GM12878 (cell line): ENCODE measurements around the gene USH2A. TPM values are rescaled to one million over a fixed set of nuclear protein-coding genes. Genes with fewer than 3 reads are reported as not detected.

ENCODE experiments used
- ATAC-seq: fragments of 200-7000 bp; cut with Tn5 transposase; 3 replicates; pipeline ENCODE4 v1.9.1; 2020; ENCODE audit warnings: mild to moderate bottlenecking, moderate library complexity
- BruUV-seq: library from RNA; stranded (reverse); fragments of 400-500 nt; replicated peaks from 2 replicates; lab custom pipeline; 2021; lab: Mats Ljungman, UMichigan
- CTCF ChIA-PET: fragments of 300-600 bp; sonication (Branson Sonifier 250); formaldehyde crosslinking; extraction: SDS; loops from one replicate; lab custom pipeline; 2021; ENCODE audit warnings: inconsistent platforms; lab: Yijun Ruan, JAX
- POLR2A ChIA-PET: fragments of 350-600 bp; formaldehyde crosslinking; extraction: SDS; loops from one replicate; lab custom pipeline; 2021; ENCODE audit warnings: inconsistent platforms; lab: Charles Lee
- RAD21 ChIA-PET: fragments of 300-600 bp; sonication (Branson Sonifier 250); formaldehyde crosslinking; loops from one replicate; lab custom pipeline; 2023; ENCODE audit warnings: antibody characterized with exemption; ENCODE audit not compliant: unreplicated experiment; lab: Charles Lee
- SMC1A ChIA-PET: fragments of 300-600 bp; sonication (Branson Sonifier 250); formaldehyde crosslinking; loops from one replicate; lab custom pipeline; 2023; ENCODE audit not compliant: unreplicated experiment, uncharacterized antibody; lab: Charles Lee
- DNase-seq: peaks from one replicate; pipeline ENCODE4 v3.0.0-alpha.2; 2011; ENCODE audit warnings: low read depth, low spot score
- FAIRE-seq: peaks from 3 replicates; lab custom pipeline; 2011; peaks lifted over from hg19 to GRCh38; lab: Jason Lieb, UNC
- H2AFZ ChIP-seq: 2 replicates; pipeline ENCODE4 v1.6.0; 2011; ENCODE audit warnings: low read depth, low read length, control low read depth; ENCODE audit not compliant: control insufficient read depth
- H3K27ac ChIP-seq: 2 replicates; pipeline ENCODE4 v1.5.1; 2011; ENCODE audit warnings: control low read depth; ENCODE audit not compliant: control insufficient read depth, insufficient read depth
- H3K27me3 ChIP-seq, 2 experiments: replicated peaks in 1 of 2; 2 replicates each; pipeline versions ENCODE4 v1.6.0 to v1.6.1; 2011; ENCODE audit warnings: low read length in 1 of 2; ENCODE audit not compliant: control insufficient read depth in 2 of 2, insufficient read depth in 2 of 2
- H3K36me3 ChIP-seq, 2 experiments: 2 replicates each; pipeline ENCODE4 v1.5.1; 2011; ENCODE audit warnings: low read length in 1 of 2; ENCODE audit not compliant: control insufficient read depth in 2 of 2, insufficient read depth in 2 of 2
- H3K4me1 ChIP-seq: 2 replicates; pipeline ENCODE4 v1.6.1; 2011; ENCODE audit warnings: mild to moderate bottlenecking, low read length, moderate library complexity, mixed read lengths; ENCODE audit not compliant: control insufficient read depth, insufficient read depth
- H3K4me2 ChIP-seq: 2 replicates; pipeline ENCODE4 v1.6.0; 2011; ENCODE audit warnings: control low read depth; ENCODE audit not compliant: control insufficient read depth, insufficient read depth
- H3K4me3 ChIP-seq: fragments of 200-600 bp; sonication (generic); 2 replicates; pipeline ENCODE4 v1.5.1; 2016
- H3K79me2 ChIP-seq: 2 replicates; pipeline ENCODE4 v1.6.0; 2011; ENCODE audit warnings: low read length; ENCODE audit not compliant: control insufficient read depth, insufficient read depth
- H3K9ac ChIP-seq: 2 replicates; pipeline ENCODE4 v1.8.0; 2011; ENCODE audit warnings: low read length, control low read depth, mixed read lengths; ENCODE audit not compliant: control insufficient read depth, insufficient read depth
- H3K9me3 ChIP-seq: replicated peaks from 3 replicates; pipeline ENCODE4 v1.5.1; 2011; ENCODE audit warnings: mild to moderate bottlenecking, low read length; ENCODE audit not compliant: control insufficient read depth, insufficient read depth
- H4K20me1 ChIP-seq: 2 replicates; pipeline ENCODE4 v1.6.0; 2011; ENCODE audit not compliant: control insufficient read depth, insufficient read depth
- RAD51 ChIP-seq: fragments of 450-650 bp; IDR thresholded peaks from 2 replicates; pipeline ENCODE4 v1.6.1; 2016; ENCODE audit warnings: moderate library complexity, mild to moderate bottlenecking, inconsistent platforms
- SMC3 ChIP-seq: IDR thresholded peaks from 2 replicates; pipeline ENCODE4 v1.6.1; 2011; ENCODE audit warnings: low read length, improper control_type of control experiment, borderline replicate concordance
- STAT3 ChIP-seq: IDR thresholded peaks from 2 replicates; pipeline ENCODE4 v1.6.1; 2011; ENCODE audit warnings: low read depth, low read length, improper control_type of control experiment
- WGBS: methylation state at CpG from one replicate; pipeline ENCODE4 v1.1.6; 2016; ENCODE audit warnings: low lambda C conversion rate; ENCODE audit not compliant: insufficient replicate concordance, insufficient coverage; ENCODE audit errors: missing lambda C conversion rate; 5-methylcytosine and 5-hydroxymethylcytosine counted together
- in situ Hi-C: fragments of 300-500 bp; cut with MboI; formaldehyde crosslinking; loops from 9 replicates; pipeline ENCODE4 v1.14.3; 2018; ENCODE audit warnings: mixed read lengths
- intact Hi-C: fragments of 100-400 bp; cut with micrococcal nuclease; formaldehyde crosslinking; loops from one replicate; pipeline ENCODE4 v1.14.2; 2022; ENCODE audit not compliant: unreplicated experiment
- polyA plus RNA-seq, 11 experiments: library from polyadenylated mRNA; depleted of rRNA in 4 of 11; unstranded in 6 of 11; stranded (reverse) in 5 of 11; fragments of >200 nt; fragmentation: Nextera tagmentation in 4 of 11; fragmentation: Illumina TruSeq in 1 of 11; extraction: Ambion mirVana in 4 of 11; extraction: Trizol in 1 of 11; gene quantifications; 1 replicate in 1 of 11; 2 replicates in 10 of 11; pipeline versions ENCODE4 v1.2.1 to v1.2.3, GENCODE V29; 2011 to 2016; ENCODE audit warnings: inconsistent platforms in 2 of 11, missing spikeins in 2 of 11, low read depth in 1 of 11
- total RNA-seq, 4 experiments: library from RNA; depleted of rRNA in 3 of 4; stranded (reverse); fragments of >200 nt in 3 of 4; fragmentation: Illumina TruSeq in 1 of 4; extraction: Trizol in 1 of 4; gene quantifications; 2 replicates each; pipeline versions ENCODE4 v1.2.1 to v1.2.3, GENCODE V29; 2013 to 2021
- TF ChIP-seq, protein P1 (sequence below): fragments of 450-650 bp; IDR thresholded peaks from 2 replicates; pipeline ENCODE4 v1.6.1; 2018; ENCODE audit warnings: mild to moderate bottlenecking, low read depth, moderate library complexity; ENCODE audit not compliant: partially characterized antibody
- TF ChIP-seq, protein P2 (sequence below): IDR thresholded peaks from 2 replicates; pipeline ENCODE4 v1.6.1; 2011; ENCODE audit warnings: mild to moderate bottlenecking, low read depth, low read length, moderate library complexity; ENCODE audit not compliant: insufficient replicate concordance

Gene USH2A
- total and polyA plus RNA-seq, 10 of the 15 experiments (the other 5 are each of a cell fraction or from before 2014, with no cell fraction given) = under 0.01 to 0.20 (median 0.01) TPM; not detected in 2

DNA sequence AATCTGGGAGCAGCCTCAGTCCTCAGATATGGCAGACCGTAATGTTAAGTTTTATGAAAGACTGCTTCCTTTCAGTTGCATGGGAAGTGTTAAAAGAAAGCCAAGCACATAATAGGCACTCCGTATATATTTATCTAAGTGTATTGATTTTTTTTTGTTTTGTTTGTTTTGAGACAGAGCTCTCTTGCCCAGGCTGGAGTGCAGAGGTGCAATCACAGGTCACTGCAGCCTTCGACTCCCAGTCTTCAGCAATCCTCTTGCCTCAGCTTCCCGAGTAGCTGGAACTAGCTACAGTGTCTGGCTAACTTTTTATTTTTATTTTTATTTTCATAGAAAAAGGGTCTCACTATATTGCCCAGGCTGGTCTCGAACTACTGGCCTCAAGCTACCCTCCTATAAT, 341.8 kb downstream of the USH2A start (continued):
- TF ChIP-seq SMC3 (no peak), STAT3 (no peak)
- TF ChIP-seq, protein P1, sequence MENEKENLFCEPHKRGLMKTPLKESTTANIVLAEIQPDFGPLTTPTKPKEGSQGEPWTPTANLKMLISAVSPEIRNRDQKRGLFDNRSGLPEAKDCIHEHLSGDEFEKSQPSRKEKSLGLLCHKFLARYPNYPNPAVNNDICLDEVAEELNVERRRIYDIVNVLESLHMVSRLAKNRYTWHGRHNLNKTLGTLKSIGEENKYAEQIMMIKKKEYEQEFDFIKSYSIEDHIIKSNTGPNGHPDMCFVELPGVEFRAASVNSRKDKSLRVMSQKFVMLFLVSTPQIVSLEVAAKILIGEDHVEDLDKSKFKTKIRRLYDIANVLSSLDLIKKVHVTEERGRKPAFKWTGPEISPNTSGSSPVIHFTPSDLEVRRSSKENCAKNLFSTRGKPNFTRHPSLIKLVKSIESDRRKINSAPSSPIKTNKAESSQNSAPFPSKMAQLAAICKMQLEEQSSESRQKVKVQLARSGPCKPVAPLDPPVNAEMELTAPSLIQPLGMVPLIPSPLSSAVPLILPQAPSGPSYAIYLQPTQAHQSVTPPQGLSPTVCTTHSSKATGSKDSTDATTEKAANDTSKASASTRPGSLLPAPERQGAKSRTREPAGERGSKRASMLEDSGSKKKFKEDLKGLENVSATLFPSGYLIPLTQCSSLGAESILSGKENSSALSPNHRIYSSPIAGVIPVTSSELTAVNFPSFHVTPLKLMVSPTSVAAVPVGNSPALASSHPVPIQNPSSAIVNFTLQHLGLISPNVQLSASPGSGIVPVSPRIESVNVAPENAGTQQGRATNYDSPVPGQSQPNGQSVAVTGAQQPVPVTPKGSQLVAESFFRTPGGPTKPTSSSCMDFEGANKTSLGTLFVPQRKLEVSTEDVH = no peak

DNA sequence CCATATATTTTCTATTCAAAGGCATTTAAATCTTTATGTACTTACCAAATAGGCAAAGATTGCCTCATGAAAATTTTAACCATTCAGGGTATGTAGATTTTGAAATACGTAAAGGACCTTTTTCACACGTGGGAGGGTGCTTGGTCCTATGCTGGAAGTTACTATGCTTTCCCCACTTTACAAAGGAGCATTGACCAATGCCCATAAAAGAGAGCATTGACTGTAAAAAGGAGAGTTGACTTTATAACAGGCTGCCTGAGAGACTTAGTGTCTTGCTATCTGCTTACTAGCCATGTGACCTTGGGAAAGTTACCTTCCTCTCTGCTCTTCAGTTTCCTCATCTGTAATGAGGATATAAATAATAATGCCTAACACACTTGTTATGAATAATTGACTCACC, 346.5 kb downstream of the USH2A start:
- TF ChIP-seq RAD51 = 0 out of 2 replicates have a peak, but pooled peaks have one; percentile 12
- TF ChIP-seq, protein P2, sequence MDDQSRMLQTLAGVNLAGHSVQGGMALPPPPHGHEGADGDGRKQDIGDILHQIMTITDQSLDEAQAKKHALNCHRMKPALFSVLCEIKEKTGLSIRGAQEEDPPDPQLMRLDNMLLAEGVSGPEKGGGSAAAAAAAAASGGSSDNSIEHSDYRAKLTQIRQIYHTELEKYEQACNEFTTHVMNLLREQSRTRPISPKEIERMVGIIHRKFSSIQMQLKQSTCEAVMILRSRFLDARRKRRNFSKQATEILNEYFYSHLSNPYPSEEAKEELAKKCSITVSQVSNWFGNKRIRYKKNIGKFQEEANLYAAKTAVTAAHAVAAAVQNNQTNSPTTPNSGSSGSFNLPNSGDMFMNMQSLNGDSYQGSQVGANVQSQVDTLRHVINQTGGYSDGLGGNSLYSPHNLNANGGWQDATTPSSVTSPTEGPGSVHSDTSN = no peak
- POLR2A ChIA-PET = interaction anchor here (0.9 kb wide), 1 partner anchor 38 kb away, joined by 3 read pairs; no protein-coding TSS in a partner anchor
- Histone ChIP-seq H3K27me3 (no peaks in the 10 kb centered on the region), H3K27ac (no peak overlapping the region), H4K20me1 (no peaks in the 10 kb centered on the region), H3K79me2 (no peaks in the 10 kb centered on the region), H3K4me1 (no peaks in the 10 kb centered on the region), H3K36me3 (no peaks in the 10 kb centered on the region), H3K4me3 (no peak overlapping the region), H2AFZ (no peak overlapping the region), H3K4me2 (no peak overlapping the region), H3K9me3 (no peaks in the 10 kb centered on the region), H3K9ac (no peak overlapping the region)
- no TSS peak for BruUV-seq
- ATAC-seq (peak; percentile 43), DNase-seq (no peak), FAIRE-seq (peak; percentile 18)
- RAD21 ChIA-PET = interaction anchor here (0.9 to 2.9 kb wide), 4 partner anchors 8 to 42 kb away, joined by 4 to 12 read pairs (median 5); no protein-coding TSS in a partner anchor
- CTCF ChIA-PET = no interaction called here
- in situ Hi-C loops = no loop called here
- SMC1A ChIA-PET = interaction anchor here (1.4 to 2.4 kb wide), 3 partner anchors 14 to 43 kb away, joined by 4 to 8 read pairs (median 7); no protein-coding TSS in a partner anchor
- intact Hi-C loops = no loop called here
- 0% methylated on average over 2 of the region's 2 CpGs for WGBS
